ENCODE results near the gene PLCB1.

The PLCB1 gene

DNA sequence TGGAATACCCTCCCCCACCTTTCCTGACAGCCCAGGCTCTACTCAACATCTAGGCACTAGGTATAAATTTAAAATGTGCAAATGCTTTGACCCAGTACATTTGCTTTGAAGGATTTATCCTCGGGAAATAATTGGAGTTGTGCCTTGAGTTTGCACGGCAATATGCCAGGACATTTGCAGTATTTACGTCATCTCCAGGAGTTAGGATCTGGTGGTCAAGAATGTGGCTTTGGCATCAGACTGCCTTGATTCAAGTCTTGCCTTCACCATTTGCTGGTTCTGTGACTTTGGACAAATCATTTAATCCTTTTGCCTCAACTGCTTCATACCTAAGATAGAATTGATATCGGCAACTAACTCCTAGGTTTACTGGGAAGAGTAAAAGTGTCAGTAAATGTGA lies 169.6 kb downstream of the PLCB1 start:
- DNase-seq (ENCODE audit: low read depth): no peak

DNA sequence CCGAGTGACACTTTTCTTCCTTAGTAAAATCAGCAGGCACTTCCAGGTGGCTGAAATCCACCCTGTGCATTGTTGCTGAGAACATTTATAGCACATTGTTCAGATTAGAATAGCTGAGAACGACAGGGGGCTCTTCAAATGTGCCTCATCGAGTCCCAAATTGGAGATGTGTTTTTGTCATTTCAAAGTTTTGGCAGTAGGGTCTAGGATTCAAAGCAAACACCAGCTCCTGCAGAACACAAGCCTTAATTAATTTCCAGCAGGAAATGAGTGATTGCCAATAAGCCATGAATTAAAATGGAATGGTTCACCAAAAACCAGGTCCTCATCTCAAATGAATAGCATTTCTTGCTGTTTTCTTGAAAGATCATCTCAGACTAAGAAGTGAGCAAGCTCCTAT lies 171.6 kb downstream of the PLCB1 start:
- DNase-seq (ENCODE audit: low read depth): no peak

DNA sequence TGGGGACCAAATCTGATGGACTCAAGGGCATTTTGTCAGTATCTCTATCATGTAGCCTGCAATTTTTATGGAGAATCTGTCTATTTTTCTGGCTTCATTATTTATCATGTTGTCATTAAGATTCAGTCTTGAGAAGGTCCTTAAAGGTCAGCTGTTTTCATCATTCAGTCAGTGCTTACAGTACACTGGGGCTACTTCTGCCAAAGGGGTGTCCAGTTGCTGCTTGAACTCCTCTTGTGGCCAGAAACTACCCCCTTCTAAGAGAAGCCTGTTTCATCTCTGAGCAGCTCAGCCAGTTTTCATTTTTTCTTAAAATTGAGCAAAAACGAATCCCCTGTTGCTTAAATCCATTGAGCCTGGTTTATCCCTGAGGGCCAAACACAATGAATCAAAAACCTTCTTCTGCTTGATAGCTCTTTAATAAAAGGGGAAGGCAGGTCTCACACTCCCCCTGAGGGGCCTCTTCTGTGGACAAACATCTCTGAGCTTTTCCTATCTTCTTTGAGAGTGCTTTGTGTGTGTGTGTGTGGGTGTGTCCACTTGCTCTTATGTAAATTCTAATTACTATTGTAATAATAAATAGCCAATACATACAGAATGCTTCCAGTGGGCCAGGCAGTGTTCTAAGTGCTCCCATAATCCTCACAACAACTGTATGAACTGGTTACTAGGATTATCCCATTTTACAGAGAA lies 172.2 kb downstream of the PLCB1 start:
- DNase-seq (ENCODE audit: low read depth): no peak

DNA sequence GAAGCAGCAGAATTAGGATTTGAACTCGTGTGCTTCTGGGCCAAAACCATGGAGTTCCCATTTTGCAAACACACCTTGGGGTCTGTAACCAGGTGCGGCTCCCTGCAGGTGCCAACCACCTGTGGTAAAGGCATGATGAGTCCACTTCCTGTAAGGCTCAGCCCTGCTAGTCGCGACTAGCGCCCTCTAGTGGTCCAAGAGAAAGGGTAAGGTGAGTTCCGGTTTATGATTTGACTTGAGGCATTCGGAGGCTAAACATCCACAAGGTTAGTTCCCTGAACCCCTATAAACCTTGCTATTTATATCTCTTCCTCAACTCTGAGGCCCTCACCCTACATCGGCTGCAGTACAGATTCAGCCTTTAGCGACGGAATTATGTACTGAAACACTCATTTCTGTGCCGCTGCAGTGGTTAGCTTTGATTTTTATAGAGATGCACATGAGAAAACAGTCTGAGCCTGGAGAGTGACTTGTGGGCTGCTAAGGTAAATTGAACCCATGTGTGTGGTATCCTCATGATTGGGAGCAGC lies 173.4 kb downstream of the PLCB1 start:
- DNase-seq (ENCODE audit: low read depth): no peak

DNA sequence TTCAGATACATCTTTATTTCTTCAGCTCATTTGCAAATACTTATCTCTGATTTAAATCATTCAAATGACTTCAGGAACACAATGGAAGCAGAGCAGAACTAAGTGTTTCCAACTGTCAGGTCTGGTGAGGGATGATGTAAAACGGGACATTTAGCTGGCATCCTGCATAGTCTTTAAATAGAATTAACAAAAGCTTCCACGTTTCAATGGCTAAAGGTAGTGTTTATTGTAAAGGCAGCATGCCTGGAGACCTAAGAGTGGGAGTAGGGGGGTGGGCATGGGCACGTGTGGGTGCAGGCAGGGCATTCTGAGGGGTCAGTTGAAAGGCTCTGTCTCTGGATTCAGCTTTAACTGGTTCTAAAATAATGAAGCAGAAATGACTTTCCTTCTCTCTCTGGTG lies 174.9 kb downstream of the PLCB1 start:
- DNase-seq (ENCODE audit: low read depth): no peak

DNA sequence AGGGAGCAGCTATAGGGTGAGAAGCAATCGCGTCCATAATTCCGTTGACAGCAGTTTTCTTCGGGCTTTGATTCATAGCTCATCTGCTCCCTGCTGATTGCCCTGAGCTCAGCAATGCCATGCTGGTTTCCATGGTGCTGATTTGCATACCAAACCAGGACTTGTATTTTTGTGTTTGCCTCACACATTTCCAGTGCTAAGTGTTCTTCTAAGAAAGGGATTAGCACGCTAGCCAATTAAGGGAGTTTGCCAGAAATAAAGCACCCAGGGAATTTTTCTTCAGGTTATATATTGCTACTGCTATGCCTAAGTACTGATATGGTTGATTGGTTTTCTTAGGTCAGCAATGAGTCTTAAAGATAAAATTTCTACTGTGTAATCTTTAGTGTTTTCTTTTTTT lies 177.6 kb downstream of the PLCB1 start:
- no peak for DNase-seq (ENCODE audit: low read depth)

DNA sequence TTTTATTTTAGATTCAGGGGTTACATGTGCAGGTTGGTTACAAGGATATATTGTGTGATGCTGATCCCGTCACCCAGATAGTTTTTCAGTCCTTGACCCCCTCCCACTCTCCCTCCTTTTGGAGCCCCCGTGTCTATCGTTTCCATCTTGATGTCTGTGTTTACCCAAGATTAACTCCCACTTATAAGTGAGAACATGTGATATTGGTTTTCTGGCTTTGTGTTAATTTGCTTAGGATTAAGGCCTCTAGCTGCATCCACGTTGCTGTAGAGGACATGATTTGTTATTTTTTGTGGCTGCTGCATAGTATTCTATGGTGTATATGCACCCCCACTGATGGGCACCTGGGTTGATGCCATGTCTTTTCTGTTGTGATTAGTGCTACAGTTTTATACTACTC lies 178.6 kb downstream of the PLCB1 start:
- DNase-seq (ENCODE audit: low read depth): no peak

DNA sequence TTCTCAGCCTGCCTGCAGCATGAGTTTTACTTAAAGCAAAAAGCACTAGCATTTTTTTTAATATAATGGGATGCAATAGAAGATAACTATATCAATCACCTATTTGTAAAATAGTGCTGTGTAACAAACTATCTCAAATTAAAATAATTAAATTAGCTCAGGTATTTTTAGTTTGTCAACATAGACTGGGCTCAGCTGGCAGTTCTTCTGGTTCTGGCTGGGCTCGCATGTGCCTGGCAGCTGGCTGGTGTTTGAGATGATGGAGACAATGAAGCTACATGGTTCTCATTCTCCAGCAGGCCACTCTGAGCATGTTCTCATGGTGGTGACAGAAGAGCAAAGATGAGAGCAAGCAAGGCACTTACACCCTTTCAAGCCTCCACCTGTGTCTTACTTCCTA lies 181.0 kb downstream of the PLCB1 start:
- no peak for DNase-seq (ENCODE audit: low read depth)

DNA sequence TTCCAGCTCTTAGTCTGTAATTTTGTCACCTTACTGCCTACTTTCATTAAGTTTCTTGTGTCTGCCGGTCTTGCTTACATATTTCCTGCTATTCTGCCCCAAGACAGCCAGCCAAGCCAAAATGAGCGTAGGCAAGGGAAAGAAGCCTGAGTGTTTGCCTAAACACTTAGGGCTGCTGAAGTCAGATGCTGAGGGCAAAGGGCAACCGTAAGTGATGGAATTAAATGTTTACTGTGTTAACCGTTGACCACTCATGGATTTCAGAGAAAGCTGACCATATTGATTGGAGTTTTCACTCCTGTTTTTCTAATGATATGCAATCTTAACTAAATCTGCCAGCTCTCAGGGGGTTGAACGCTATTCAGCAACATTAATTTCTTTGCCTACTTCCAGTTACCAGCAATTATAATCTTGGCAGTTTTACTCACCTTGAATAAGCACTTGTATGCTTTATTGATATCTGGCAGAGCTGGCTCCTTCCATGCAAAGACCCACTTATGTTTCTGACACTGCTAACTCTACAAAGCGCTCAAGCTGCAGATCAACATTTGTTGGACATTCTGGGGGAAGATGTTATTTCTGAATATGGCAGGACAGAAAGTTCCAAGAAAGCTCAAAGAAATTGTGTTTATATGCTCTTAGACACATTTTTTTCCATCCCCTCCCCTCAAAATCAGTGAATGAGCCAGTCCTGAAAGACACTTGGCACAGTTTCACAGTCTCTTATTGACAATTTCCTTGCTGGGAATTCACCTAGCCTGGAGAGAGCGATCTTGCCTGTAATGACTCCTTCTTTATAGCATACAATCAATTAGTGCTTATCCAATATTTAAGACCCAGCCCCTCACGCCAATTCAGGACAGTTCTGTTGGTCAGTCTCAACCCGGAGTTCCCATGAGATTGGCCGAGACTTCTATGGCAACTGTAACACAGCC lies 183.8 kb downstream of the PLCB1 start:
- no peak for DNase-seq (ENCODE audit: low read depth)

DNA sequence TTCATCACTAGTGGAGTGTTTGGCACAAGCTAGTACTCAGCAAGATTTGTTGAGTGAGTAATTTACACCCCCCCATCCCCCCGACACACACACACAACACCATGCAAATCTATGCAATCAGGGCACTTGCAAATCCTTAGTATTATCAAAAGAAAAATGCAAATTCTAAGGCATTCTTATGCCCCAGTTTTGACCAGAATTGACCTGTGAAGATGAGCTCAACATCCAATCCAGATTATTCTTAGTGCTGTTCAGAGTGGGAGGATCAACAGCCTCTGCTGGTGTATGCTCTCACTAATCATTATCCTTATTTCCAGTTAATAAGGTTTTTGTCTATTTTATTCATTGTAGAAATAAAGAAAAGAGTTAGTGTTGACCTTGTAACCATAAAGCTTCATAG lies 185.4 kb downstream of the PLCB1 start:
- no peak for DNase-seq (ENCODE audit: low read depth)

DNA sequence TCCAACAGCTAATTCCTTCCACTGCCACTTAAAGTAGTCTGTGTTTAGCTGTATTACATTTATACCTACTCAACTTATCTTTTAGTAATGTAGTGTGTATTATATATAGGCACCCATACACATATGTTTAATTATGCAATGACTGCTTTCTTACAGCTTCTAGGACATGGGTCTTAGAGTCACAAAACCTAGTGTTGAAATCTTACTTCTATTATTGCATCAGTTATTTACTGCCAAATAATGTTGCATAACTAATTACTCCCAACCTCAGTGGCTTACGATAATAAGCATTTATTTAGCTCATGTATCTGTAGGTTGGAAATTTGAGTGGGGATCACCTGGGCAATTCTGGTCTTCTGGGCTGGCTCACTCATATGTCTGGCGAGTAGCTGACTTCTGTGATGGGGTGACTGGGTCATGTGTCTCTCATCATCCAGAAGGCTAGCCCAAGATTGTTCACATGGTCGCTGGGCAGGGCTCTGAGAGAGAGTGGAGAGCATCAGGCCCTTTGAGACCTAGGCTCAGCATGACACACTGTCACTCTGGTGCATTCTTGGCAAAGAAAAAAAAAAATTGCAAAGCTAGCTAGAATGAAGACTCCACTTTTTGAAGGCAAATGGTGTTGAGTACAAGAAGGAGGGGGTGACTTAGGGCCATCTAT lies 187.0 kb downstream of the PLCB1 start:
- DNase-seq (ENCODE audit: low read depth): no peak

DNA sequence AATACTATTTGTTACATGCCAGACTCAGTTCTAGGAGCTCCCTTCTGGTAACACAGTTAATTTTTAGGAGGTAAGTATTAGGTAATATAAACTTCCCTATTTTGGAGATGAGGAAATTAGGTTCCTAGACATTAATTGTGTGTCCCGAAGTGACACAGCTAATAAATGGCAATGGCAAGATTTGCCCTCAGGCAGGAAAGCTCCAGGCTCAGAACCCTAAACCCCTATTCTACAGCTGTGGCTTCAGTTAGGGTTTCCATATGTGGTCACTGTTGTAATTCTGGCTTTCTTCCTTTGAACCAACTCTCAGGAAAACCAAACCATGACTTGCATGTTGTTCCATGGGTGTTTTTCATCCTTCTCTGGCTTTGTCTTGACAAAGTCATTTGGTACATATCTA lies 188.2 kb downstream of the PLCB1 start:
- no peak for DNase-seq (ENCODE audit: low read depth)

DNA sequence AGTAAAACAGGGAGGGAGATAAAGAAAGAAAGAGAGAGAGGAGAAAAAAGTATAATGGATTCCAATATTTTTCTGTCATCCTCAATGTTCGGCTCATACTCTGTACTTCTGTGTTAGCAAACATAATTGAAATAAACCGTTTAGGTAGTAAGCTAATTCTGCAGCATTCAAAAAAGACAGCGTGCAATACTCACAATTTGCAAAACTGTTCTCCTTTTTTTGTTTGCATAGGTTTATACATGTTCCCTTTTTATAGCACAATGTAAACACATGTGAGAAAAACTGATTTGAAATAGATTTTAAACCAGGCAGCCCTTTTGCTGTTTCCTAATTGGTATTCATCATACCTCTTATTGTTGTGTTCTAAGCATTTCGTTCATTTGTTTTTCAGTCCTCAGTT lies 188.9 kb downstream of the PLCB1 start:
- DNase-seq (ENCODE audit: low read depth): no peak

DNA sequence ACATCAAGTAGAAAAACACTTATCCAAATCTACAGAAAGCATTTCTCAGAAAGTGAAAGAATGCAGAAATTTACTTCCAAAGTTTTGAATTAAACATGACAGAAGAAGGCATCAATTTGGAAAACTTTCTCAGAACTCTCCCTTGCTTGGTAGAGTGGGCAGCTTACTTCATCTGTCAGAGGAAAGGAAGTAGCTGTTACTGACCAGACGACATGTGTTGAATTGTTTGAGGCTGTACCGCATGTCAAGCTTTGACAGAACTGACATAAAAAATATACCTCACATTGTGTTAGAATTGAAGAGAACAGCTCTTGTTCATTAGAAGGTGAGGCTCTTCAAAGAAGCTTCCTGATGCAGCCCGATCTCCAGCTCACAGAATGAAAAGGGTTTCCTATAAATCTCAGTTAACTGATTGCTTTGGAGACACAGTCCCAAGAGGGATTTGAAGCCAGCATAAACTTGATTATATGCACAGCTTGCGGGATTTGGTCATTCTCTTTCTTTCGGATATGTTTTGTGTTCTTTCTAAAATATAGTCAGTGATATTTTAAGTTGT lies 190.7 kb downstream of the PLCB1 start:
- no peak for DNase-seq (ENCODE audit: low read depth)

DNA sequence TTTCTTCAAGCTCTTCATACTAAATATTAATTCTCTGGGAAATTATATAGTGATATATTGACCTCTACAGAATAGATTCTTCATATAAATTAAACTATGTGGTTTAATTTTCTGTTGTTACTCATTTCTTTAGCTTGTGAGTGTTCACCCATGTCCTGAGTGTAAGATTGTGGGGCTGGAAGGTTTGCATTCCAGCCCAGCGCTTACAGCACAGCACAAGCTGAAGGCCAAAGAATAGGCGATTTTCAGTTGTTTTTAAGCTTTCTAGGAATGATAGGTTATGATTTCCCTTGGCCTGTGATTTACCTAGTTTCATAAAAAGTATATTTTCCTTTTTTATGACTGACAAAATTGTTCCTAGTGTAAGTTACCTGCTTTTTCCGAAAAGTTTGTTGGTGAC lies 194.1 kb downstream of the PLCB1 start:
- DNase-seq (ENCODE audit: low read depth): no peak

DNA sequence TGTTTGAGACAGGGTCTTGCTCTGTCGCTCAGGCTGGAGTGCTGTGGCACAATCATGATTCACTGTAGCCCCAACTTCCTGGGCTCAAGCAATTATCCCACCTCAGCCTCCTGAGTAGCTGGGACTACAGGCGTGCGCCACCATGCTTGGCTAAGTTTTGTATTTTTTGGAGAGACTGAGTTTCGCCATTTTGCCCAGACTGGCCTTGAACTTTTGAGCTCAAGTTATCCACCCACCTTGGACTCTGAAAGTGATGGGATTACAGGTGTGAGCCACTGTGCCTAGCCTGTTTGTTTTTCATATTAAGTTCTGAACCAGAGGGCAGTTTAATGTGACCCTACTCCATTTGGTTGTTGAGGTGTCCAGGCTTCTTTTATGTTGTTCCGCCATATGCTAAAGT lies 194.8 kb downstream of the PLCB1 start:
- DNase-seq (ENCODE audit: low read depth): no peak

DNA sequence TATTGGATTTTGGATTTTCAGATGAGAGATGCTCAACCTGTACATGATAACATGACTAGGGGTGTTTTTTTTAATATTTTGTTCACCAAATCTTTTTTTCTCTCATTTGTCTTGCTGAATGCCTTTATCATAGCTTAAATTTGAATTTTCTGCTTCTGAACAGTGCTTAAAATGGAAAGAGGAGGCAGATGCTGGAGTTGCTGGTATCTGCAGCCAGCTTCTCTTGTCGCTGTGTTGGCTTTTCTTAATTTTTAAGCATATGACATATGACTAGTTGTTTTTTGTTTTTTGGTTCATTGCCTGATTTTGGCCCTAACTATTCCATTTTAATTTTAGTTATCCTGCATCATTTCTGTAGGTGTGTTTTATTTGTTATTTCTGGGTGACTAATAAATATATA lies 196.1 kb downstream of the PLCB1 start:
- no peak for DNase-seq (ENCODE audit: low read depth)

DNA sequence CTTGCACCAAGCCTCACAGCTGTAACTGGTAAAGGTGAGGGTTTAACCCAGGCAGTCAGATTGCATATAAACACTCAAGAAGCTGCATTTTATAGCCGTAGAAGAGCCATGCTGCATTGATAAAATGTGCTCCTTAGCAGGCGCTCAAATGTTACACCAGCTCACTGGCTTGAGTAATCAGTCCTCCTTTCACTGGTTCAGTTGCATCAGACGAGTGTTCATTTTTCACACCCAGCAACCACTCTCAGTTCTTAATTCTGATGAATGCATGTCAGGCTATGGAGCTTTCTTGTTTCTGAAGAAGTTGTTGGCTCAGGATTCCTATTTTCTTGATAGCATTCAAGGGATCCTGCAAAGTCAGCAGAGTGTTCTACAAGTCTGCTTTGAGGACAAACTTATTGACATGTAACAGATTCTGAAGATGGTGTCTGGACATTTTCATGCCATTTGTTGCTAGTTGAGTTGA lies 198.3 kb downstream of the PLCB1 start:
- DNase-seq (ENCODE audit: low read depth): no peak

DNA sequence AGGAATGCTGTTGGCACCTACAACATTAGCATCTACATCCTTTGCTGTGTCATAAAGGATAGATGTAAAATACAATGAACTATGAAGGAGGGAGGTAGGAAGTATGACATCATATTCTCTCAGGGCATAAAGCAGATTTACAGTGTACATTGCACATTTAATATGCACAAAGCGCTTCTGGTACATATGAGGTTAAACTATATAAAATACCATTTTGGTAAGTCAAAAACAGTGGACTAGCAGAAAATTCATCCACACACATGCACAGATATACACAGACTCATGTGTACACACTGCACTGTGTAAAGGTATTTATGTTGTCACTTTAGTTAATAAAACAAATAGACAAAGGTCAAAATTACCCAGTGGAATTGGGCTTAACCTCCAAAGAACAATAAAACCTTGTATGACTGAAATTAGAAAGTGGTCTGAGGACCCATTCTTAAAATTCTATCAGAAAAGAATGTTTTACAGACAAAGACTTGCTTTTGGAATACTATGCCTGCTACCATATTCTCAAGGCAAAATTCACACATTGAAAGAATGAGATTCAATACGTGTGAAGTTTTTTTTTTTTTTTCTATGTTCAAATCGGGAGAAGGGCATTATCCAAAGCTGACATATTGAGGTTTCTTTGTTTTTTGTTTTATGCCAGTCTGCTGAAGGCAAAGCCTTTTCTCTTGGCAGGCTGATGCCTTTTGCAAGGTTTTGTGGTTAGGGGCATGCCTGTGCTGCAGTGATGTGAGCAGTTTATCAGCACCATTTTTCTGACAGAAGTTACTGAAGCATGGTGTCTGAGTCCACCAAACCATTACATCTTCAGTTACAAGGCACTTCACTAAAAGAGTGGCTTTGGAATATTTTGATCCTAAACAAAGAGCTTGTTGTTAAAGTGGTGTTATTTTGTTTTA lies 199.0 kb downstream of the PLCB1 start:
- DNase-seq (ENCODE audit: low read depth): no peak

DNA sequence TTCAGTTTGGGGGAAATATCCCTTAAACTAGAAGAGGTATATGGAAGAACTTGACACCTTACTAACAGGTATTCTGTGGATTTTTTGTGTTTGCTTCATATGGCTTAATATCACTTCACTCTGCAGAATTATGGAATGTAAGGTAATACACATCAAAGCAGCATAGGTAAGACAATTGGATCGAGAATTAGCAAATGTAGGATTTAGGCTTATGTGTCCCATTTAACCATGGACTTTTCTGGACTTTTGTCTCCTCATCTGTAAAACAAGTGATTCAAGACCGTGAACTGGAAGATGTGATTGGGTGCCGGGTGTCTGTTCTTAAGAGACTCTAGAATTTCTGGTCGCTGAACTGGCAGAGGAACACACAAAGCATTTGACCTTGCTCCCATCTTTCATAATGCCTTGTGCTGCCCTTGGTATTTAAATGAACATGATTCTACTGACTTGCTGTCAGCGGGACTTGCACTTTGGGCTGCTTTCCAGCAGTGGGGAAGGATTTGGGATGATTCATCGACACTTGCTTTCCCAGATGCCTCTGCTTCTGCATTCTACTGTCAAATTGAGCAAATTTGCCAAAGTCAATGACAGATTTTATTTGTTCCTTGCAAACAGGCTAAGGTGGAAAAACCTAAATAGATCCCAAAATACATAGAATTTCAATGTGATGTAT lies 199.8 kb downstream of the PLCB1 start:
- DNase-seq (ENCODE audit: low read depth): no peak

DNA sequence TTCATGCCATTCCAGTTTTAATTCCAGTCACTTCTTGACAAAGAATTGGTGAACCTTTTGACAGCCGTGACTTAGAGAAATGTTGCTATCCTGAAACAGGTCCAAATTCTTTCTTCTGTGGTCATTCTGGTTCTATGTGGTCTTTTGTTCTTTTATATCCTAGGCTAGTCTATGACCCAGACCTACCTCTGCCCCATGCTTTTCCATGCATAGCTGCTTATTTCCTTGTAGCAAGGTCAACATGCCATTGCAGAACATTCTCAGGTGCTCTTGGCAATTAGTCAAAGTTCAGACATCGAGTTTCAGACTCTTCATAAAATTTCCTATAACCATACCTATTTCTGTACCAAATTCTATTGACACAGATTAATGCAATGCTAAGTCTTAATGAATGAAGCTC lies 202.6 kb downstream of the PLCB1 start:
- no peak for DNase-seq (ENCODE audit: low read depth)

Data from stimulated activated CD8-positive, alpha-beta memory T cell treated with anti-CD3 and anti-CD28 coated beads, Interleukin-15, amount 100 ng/mL, for 24 hours (primary cell).